Measurements from ENCODE around the gene FAT1. TPM values are rescaled to one million over a fixed set of nuclear protein-coding genes. Genes with fewer than 3 reads are reported as not detected.
"Not testable (repeated sequence)": the region's sequence is repeated elsewhere in the genome, so short reads cannot be mapped to it uniquely, and the experiment has no call there.

The FAT1 gene
- total RNA-seq, 6 experiments from 2014 or later, result 32.9 to 173 (median 69.7) TPM

GRCh38 chr4:186666750-186667149 is 56.9 kb downstream of the FAT1 start:
- intact Hi-C loops (cut with DNase I), result no loop called here
- no peak overlapping the region for H3K4me3 ChIP-seq
- no peak for TF ChIP-seq CTCF (IDR thresholded peaks at IDR 0.05)
- TF ChIP-seq POLR2A (IDR thresholded peaks at IDR 0.05), result peak; percentile 82
- DNase-seq (no peak), ATAC-seq (peak; percentile 43 to 83 (median 66))
- H3K27ac ChIP-seq, result peak overlapping the region; percentile 56 to 77 (median 72)
- H3K4me1 ChIP-seq, result peaks cover 0 to 12% (median 0%) of the 10 kb centered on the region in 4 donors
- no peaks in the 10 kb centered on the region for H3K27me3 ChIP-seq
- H3K36me3 ChIP-seq, result no peaks in the 10 kb centered on the region
- 51% methylated on average over 3 of the region's 3 CpGs for WGBS (ENCODE audit: insufficient coverage, low coverage, low lambda C conversion rate, missing lambda C conversion rate)
- H3K9me3 ChIP-seq, result no peaks in the 10 kb centered on the region

GRCh38 chr4:186666252-186666651 is 57.4 kb downstream of the FAT1 start:
- peaks cover 0 to 4% (median 0%) of the 10 kb centered on the region in 4 donors for H3K36me3 ChIP-seq
- DNase-seq (no peak), ATAC-seq (peak; percentile 91 to 94 (median 92))
- peaks cover 0 to 12% (median 0%) of the 10 kb centered on the region in 4 donors for H3K4me1 ChIP-seq
- peak overlapping the region; percentile 56 to 77 (median 72) for H3K27ac ChIP-seq
- H3K9me3 ChIP-seq, result no peaks in the 10 kb centered on the region
- intact Hi-C loops (cut with DNase I), result no loop called here
- H3K4me3 ChIP-seq, result no peak overlapping the region
- 34% methylated on average over 4 of the region's 4 CpGs for WGBS (ENCODE audit: insufficient coverage, low coverage, low lambda C conversion rate, missing lambda C conversion rate)
- no peaks in the 10 kb centered on the region for H3K27me3 ChIP-seq
- no peak for TF ChIP-seq POLR2A (IDR thresholded peaks at IDR 0.05)
- no peak for TF ChIP-seq CTCF (IDR thresholded peaks at IDR 0.05)

GRCh38 chr4:186660403-186660802 is 63.3 kb downstream of the FAT1 start:
- intact Hi-C loops (cut with DNase I), result no loop called here
- TF ChIP-seq CTCF (IDR thresholded peaks at IDR 0.05), result no peak
- no peak for TF ChIP-seq POLR2A (IDR thresholded peaks at IDR 0.05)
- Histone ChIP-seq H3K4me3 (no peak overlapping the region), H3K27ac (no peak overlapping the region), H3K9me3 (no peaks in the 10 kb centered on the region), H3K27me3 (no peaks in the 10 kb centered on the region), H3K4me1 (no peaks in the 10 kb centered on the region), H3K36me3 (peaks cover 0 to 6% (median 0%) of the 10 kb centered on the region in 4 donors)
- DNase-seq (no peak), ATAC-seq (no peak)
- 100% methylated on average over 4 of the region's 4 CpGs for WGBS (ENCODE audit: insufficient coverage, low coverage, low lambda C conversion rate, missing lambda C conversion rate)

GRCh38 chr4:186659935-186660334 is 63.7 kb downstream of the FAT1 start:
- Histone ChIP-seq H3K36me3 (peaks cover 0 to 6% (median 0%) of the 10 kb centered on the region in 4 donors), H3K9me3 (no peaks in the 10 kb centered on the region), H3K27me3 (no peaks in the 10 kb centered on the region), H3K4me3 (no peak overlapping the region), H3K4me1 (no peaks in the 10 kb centered on the region), H3K27ac (no peak overlapping the region)
- DNase-seq (no peak), ATAC-seq (no peak)
- 89% methylated on average over 9 of the region's 14 CpGs for WGBS (ENCODE audit: insufficient coverage, low coverage, low lambda C conversion rate, missing lambda C conversion rate)
- TF ChIP-seq CTCF (IDR thresholded peaks at IDR 0.05) (no peak), POLR2A (IDR thresholded peaks at IDR 0.05) (no peak)
- intact Hi-C loops (cut with DNase I), result no loop called here

- H3K27ac ChIP-seq; H3K9me3 ChIP-seq; DNase-seq; H3K4me3 ChIP-seq; H3K27me3 ChIP-seq; ATAC-seq; intact Hi-C loops (cut with DNase I); H3K4me1 ChIP-seq; H3K36me3 ChIP-seq: not testable (repeated sequence)
- 88% methylated on average over 7 of the region's 16 CpGs for WGBS (ENCODE audit: insufficient coverage, low coverage, low lambda C conversion rate, missing lambda C conversion rate)
Observed at GRCh38 chr4:186659456-186659855, 64.2 kb downstream of the FAT1 start.

Measured in right lobe of liver (tissue), 6 donors.